Esophagus muscularis mucosa (tissue), 4 donors: Measurements from ENCODE around the gene AKAP13. TPM values are rescaled to one million over a fixed set of nuclear protein-coding genes. Genes with fewer than 3 reads are reported as not detected.
A peak's percentile ranks its signal among the peaks of the same experiment; 100 is the strongest.

ENCODE experiments used
- DNase-seq: peaks from one replicate; pipeline ENCODE4 v3.0.0-alpha.2; 2017; ENCODE audit errors: extremely low spot score
- H3K27ac ChIP-seq, 4 donors: fragments of 200-600 bp; sonication (generic); replicated peaks in 1 of 4; 1 replicate in 3 of 4; 2 replicates in 1 of 4; pipeline ENCODE4 v1.5.1; 2016 to 2019; ENCODE audit warnings: mild to moderate bottlenecking in 1 of 4
- H3K27me3 ChIP-seq, 4 donors: fragments of 200-600 bp; sonication (generic); one replicate each; pipeline versions ENCODE4 v1.5.1 to v1.6.0; 2016 to 2019
- H3K36me3 ChIP-seq, 4 donors: fragments of 200-600 bp; sonication (generic); one replicate each; pipeline ENCODE4 v1.5.1; 2016 to 2019
- H3K4me1 ChIP-seq, 4 donors: fragments of 200-600 bp; sonication (generic); one replicate each; pipeline ENCODE4 v1.5.1; 2016 to 2019
- H3K4me3 ChIP-seq, 4 donors: fragments of 200-600 bp; sonication (generic); 1 replicate in 2 of 4; 2 replicates in 2 of 4; pipeline ENCODE4 v1.5.1; 2016 to 2019; ENCODE audit warnings: mild to moderate bottlenecking in 4 of 4, moderate library complexity in 1 of 4
- H3K9me3 ChIP-seq, 4 donors: fragments of 200-600 bp; sonication (generic); 1 replicate in 3 of 4; 2 replicates in 1 of 4; pipeline ENCODE4 v1.5.1; 2016 to 2019
- EP300 ChIP-seq: sonication (generic); formaldehyde crosslinking; IDR thresholded peaks from one replicate; pipeline ENCODE4 v1.6.1; 2017; ENCODE audit warnings: antibody characterized with exemption
- POLR2A ChIP-seq: fragments of 450-650 bp; IDR thresholded peaks from one replicate; pipeline ENCODE4 v1.6.1; 2017; ENCODE audit warnings: antibody characterized with exemption, moderate library complexity, mild to moderate bottlenecking, low read depth
- POLR2AphosphoS5 ChIP-seq, 2 donors: sonication (generic); formaldehyde crosslinking; IDR thresholded peaks; one replicate each; pipeline ENCODE4 v1.6.1; 2017; ENCODE audit warnings: antibody characterized with exemption in 2 of 2
- WGBS: methylation state at CpG from one replicate; pipeline ENCODE4 v1.1.5; 2018; 5-methylcytosine and 5-hydroxymethylcytosine counted together
- intact Hi-C: fragments of 100-400 bp; cut with DNase I; formaldehyde crosslinking; loops from one replicate; pipeline ENCODE4 v1.15.1; 2023
- total RNA-seq, 4 donors: library from RNA; depleted of rRNA; stranded (reverse); fragments of >200 nt; gene quantifications; one replicate each; pipeline versions ENCODE4 v1.1.0 to v1.2.1, GENCODE V29; 2016
- TF ChIP-seq, protein P1 (sequence below), 3 experiments: fragments of 200-600 bp in 2 of 3; fragments of 450-650 bp in 1 of 3; sonication (generic) in 2 of 3; IDR thresholded peaks; one replicate each; pipeline ENCODE4 v1.5.1; 2017 to 2019; ENCODE audit warnings: antibody characterized with exemption in 3 of 3, mild to moderate bottlenecking in 2 of 3, moderate library complexity in 1 of 3

The AKAP13 gene
- total RNA-seq, 4 donors from 2014 or later, result 232 to 323 (median 284) TPM

DNA sequence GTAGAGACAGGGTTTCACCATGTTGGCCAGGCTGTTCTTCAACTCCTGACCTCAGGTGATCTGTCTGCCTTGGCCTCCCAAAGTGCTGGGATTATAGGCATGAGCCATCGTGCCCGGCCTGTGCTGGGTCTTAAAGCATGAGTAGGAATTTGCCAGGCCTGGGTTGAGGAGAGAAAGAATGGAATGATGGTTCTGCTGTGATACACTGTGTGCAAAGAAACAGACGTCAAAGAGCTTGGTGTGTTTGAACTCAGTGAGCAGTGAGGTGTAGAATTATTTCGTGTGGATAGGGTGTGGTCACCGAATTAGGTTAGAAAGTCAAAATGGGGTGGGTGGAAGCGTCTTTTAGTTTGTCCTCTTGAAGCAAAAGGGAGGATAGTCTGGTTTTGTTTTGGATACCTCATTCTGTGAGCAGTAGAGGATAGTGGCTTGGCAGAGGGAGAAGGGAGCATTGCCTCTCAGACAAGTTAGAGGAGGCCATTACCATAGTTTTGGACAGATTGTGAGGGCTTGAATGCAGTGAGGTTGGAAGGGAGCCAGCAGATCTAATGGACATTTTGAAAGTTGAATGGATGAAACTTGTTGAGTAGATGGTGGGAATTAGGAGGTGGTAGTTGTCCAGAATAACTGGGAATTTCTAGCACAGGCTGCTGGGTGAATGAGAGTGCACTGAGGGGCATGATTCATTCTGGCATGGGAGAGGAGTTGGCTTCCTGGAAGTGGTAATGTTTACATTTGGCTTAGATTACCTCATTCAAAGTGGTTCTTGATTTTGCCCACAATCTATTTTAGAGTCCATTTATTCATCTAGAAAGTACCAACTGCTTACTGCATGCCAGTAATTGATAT, 27.2 kb downstream of the AKAP13 start:
- H3K4me1 ChIP-seq, result peaks cover 58 to 92% (median 85%) of the 10 kb centered on the region in 4 donors
- WGBS, result 86% methylated on average over 6 of the region's 6 CpGs
- H3K36me3 ChIP-seq, result no peaks in the 10 kb centered on the region
- TF ChIP-seq EP300, result peak; percentile 19
- TF ChIP-seq POLR2AphosphoS5 (IDR thresholded peaks at IDR 0.05), result peak in 1 of 2 donors; percentile 24
- TF ChIP-seq POLR2A, result no peak
- TF ChIP-seq, protein P1, sequence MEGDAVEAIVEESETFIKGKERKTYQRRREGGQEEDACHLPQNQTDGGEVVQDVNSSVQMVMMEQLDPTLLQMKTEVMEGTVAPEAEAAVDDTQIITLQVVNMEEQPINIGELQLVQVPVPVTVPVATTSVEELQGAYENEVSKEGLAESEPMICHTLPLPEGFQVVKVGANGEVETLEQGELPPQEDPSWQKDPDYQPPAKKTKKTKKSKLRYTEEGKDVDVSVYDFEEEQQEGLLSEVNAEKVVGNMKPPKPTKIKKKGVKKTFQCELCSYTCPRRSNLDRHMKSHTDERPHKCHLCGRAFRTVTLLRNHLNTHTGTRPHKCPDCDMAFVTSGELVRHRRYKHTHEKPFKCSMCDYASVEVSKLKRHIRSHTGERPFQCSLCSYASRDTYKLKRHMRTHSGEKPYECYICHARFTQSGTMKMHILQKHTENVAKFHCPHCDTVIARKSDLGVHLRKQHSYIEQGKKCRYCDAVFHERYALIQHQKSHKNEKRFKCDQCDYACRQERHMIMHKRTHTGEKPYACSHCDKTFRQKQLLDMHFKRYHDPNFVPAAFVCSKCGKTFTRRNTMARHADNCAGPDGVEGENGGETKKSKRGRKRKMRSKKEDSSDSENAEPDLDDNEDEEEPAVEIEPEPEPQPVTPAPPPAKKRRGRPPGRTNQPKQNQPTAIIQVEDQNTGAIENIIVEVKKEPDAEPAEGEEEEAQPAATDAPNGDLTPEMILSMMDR (IDR thresholded peaks at IDR 0.05), result no peak
- H3K27ac ChIP-seq, result peak overlapping the region; percentile 46 to 74 (median 54)
- H3K4me3 ChIP-seq, result no peak overlapping the region
- no peak for DNase-seq
- intact Hi-C loops, result no loop called here
- H3K27me3 ChIP-seq, result no peaks in the 10 kb centered on the region
- no peaks in the 10 kb centered on the region for H3K9me3 ChIP-seq

DNA sequence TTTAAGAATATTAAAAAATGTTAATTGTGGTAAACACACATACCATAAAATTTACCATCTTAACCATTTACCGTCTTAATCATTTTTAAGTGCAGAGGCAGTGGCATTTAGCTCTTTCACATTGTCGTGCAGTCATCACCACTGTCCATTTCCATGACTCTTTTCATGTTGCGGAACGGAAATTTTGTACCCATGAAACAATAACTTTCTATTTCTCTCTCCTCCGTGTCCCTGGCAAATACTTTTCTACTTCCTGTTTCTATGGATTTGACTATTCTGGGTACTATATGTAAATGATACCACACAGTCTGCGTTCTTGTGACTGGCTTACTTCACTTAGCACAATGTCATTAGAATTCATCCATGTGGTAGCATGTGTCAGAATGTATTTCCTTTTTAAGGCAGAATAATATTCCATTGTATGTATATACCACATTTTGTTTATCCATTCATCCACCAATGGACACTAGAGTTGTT, 27.9 kb downstream of the AKAP13 start:
- H3K4me3 ChIP-seq, result no peak overlapping the region
- intact Hi-C loops, result no loop called here
- peaks cover 52 to 92% (median 85%) of the 10 kb centered on the region in 4 donors for H3K4me1 ChIP-seq
- TF ChIP-seq, protein P1 (IDR thresholded peaks at IDR 0.05), result no peak
- no peak for TF ChIP-seq POLR2A
- TF ChIP-seq POLR2AphosphoS5 (IDR thresholded peaks at IDR 0.05), result no peak
- TF ChIP-seq EP300, result no peak
- no peak for DNase-seq
- peak overlapping the region in 3 of 4 donors; percentile 46 to 74 (median 61) for H3K27ac ChIP-seq
- H3K36me3 ChIP-seq, result no peaks in the 10 kb centered on the region
- 90% methylated on average over 6 of the region's 6 CpGs for WGBS
- no peaks in the 10 kb centered on the region for H3K9me3 ChIP-seq
- no peaks in the 10 kb centered on the region for H3K27me3 ChIP-seq

DNA sequence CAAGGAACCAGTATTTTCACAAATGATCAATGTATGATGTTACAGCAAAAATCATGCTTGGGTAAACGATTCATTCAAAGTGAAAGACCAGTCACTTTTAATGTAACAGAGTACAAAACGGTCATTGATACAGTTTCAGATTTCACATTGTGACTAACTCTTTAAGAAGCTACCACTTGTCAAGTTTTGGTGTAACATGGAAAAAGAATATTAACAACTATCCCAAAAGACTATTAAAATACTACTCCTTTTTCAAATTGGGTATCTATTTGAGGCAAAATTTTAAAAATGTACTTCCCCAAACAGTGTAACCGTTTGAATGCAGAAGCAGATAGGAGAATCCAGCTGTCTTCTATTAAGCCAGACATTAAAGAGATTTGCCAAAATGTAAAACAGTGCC, 31.7 kb downstream of the AKAP13 start:
- Histone ChIP-seq H3K9me3 (no peaks in the 10 kb centered on the region), H3K4me1 (peaks cover 34 to 90% (median 80%) of the 10 kb centered on the region in 4 donors), H3K27me3 (no peaks in the 10 kb centered on the region), H3K4me3 (no peak overlapping the region), H3K36me3 (no peaks in the 10 kb centered on the region), H3K27ac (peak overlapping the region in 2 of 4 donors; percentile 66 to 76)
- no peak for DNase-seq
- TF ChIP-seq POLR2A (no peak), EP300 (no peak), POLR2AphosphoS5 (IDR thresholded peaks at IDR 0.05) (no peak)
- TF ChIP-seq, protein P1 (IDR thresholded peaks at IDR 0.05), result no peak
- intact Hi-C loops, result loop anchor here (5.0 kb wide), 1 partner anchor 80 kb away; no protein-coding TSS in a partner anchor
- WGBS, result 30% methylated on average over 3 of the region's 3 CpGs

DNA sequence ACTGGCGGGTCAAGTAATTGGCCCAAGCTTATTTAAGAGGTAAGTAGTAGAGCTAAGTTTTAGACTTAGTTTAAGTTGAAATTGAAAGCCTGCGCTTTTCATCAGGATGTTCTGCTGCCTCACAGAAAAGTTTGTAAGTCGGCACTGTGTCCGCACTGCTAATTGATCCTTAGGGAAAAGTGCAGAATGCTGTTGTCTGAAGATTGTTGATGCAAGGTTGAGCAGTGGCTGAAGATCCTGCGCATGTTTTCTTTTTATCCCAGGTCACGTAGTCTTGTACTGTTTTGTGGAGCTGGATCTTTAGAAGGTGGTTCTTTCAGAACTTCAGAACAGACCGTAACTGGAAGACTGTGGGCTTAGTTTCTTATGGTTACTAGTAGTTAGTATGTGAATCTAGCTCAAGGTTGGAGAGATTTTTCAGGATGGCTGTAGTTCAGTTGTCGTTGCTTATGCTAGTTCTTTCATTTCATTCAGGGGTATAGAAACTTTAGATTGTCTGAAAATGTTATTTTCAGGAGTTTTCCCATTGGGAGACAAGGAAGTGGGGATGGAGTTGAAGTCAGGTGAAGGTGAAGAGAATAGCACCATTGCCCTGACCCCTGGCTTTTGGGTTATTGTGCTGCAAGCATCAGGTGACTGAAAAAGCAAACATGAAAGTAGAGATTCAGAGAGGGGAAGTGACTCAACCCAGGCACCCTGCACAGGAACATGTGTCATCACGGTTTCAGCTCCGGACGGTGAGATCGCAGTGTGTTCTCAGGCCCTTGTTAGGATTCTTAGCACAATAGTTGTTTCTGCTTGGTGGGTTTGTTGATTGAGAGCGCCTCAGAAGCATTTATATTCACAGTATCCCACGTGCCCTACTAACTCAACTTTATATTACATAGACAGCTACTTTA, 32.8 kb downstream of the AKAP13 start:
- Histone ChIP-seq H3K9me3 (no peaks in the 10 kb centered on the region), H3K27me3 (no peaks in the 10 kb centered on the region), H3K36me3 (no peaks in the 10 kb centered on the region), H3K27ac (peak overlapping the region; percentile 65 to 76 (median 70)), H3K4me3 (peak overlapping the region in 2 of 4 donors; percentile 3 to 11), H3K4me1 (peaks cover 27 to 88% (median 77%) of the 10 kb centered on the region in 4 donors)
- intact Hi-C loops, result loop anchor here (5.0 kb wide), 1 partner anchor 81 kb away; no protein-coding TSS in a partner anchor
- TF ChIP-seq POLR2AphosphoS5 (IDR thresholded peaks at IDR 0.05) (peak; percentile 63 to 81), EP300 (no peak), POLR2A (no peak)
- TF ChIP-seq, protein P1 (IDR thresholded peaks at IDR 0.05), result peak in 1 of 3 experiments; percentile 27
- WGBS, result 56% methylated on average over 14 of the region's 14 CpGs
- DNase-seq, result no peak
